Activated CD8-positive, alpha-beta memory T cell treated with anti-CD3 and anti-CD28 coated beads, Interleukin-2, amount 50 U/mL, for 1 hour (primary cell): ENCODE results near the gene NAMPT.
"Not testable (repeated sequence)": the region's sequence is repeated elsewhere in the genome, so short reads cannot be mapped to it uniquely, and the experiment has no call there.

ENCODE experiments used
- DNase-seq: peaks from one replicate; pipeline ENCODE4 v3.0.0-alpha.2; 2020; ENCODE audit errors: extremely low read depth

Gene NAMPT

GRCh38 chr7:106284714-106285050, at the start of gene NAMPT:
Gene NAMPT (minus strand): TSS chr7:106284983. CDS start chr7:106284884, 99 bp downstream.
- DNase-seq = no peak

GRCh38 chr7:106332201-106332600, 47.4 kb upstream of the NAMPT start:
- no peak for DNase-seq

- DNase-seq = no peak
These were observed 46.8 kb upstream of the NAMPT start for GRCh38 chr7:106331441-106332175.

GRCh38 chr7:106329971-106330733, 45.4 kb upstream of the NAMPT start:
- no peak for DNase-seq

- no peak for DNase-seq
These were observed 44.6 kb upstream of the NAMPT start for GRCh38 chr7:106329408-106329807.

GRCh38 chr7:106327538-106328481, 43.0 kb upstream of the NAMPT start:
- DNase-seq = no peak

GRCh38 chr7:106326594-106327537, 42.1 kb upstream of the NAMPT start:
- no peak for DNase-seq

- DNase-seq = not testable (repeated sequence)
These were observed 39.7 kb upstream of the NAMPT start for GRCh38 chr7:106324509-106324908.

- DNase-seq = not testable (repeated sequence)
These were observed 35.5 kb upstream of the NAMPT start for GRCh38 chr7:106320254-106320770.

- no peak for DNase-seq
These were observed 33.7 kb upstream of the NAMPT start for GRCh38 chr7:106318482-106318881.

- DNase-seq = no peak
These were observed 33.2 kb upstream of the NAMPT start for GRCh38 chr7:106317971-106318370.

- DNase-seq = no peak
These were observed 32.2 kb upstream of the NAMPT start for GRCh38 chr7:106316947-106317346.

GRCh38 chr7:106314875-106315274, 30.1 kb upstream of the NAMPT start:
- no peak for DNase-seq

GRCh38 chr7:106313966-106314365, 29.2 kb upstream of the NAMPT start:
- DNase-seq = no peak

GRCh38 chr7:106313456-106313901, 28.7 kb upstream of the NAMPT start:
- DNase-seq = no peak

GRCh38 chr7:106312906-106313305, 28.1 kb upstream of the NAMPT start:
- DNase-seq = no peak

- no peak for DNase-seq
These were observed 27.5 kb upstream of the NAMPT start for GRCh38 chr7:106312099-106312871.

- DNase-seq = no peak
These were observed 24.6 kb upstream of the NAMPT start for GRCh38 chr7:106309362-106309761.

- DNase-seq = no peak
These were observed 21.5 kb upstream of the NAMPT start for GRCh38 chr7:106306256-106306655.

GRCh38 chr7:106305732-106306131, 20.9 kb upstream of the NAMPT start:
- DNase-seq = no peak
